OCI-LY7 (cell line): ENCODE measurements around the gene ANTXR1. TPM values are rescaled to one million over a fixed set of nuclear protein-coding genes. Genes with fewer than 3 reads are reported as not detected.

Source experiments
- BruUV-seq: library from RNA; stranded (reverse); fragments of 400-500 nt; replicated peaks from 2 replicates; lab custom pipeline; 2021; lab: Mats Ljungman, UMichigan
- CTCF ChIA-PET: fragments of 300-600 bp; sonication (Branson Sonifier 250); formaldehyde crosslinking; loops from one replicate; lab custom pipeline; 2022; ENCODE audit warnings: antibody characterized with exemption; ENCODE audit not compliant: unreplicated experiment; lab: Charles Lee
- POLR2A ChIA-PET: fragments of 300-600 bp; sonication (Branson Sonifier 250); formaldehyde crosslinking; loops from one replicate; lab custom pipeline; 2022; ENCODE audit warnings: antibody characterized with exemption; lab: Charles Lee
- DNase-seq: peaks from one replicate; pipeline ENCODE4 v3.0.0-alpha.2; 2015; ENCODE audit warnings: low spot score
- H2AFZ ChIP-seq: fragments of 200-600 bp; sonication (generic), shearing (Covaris generic); 2 replicates; pipeline ENCODE4 v1.6.1; 2014; ENCODE audit warnings: mild to moderate bottlenecking, antibody characterized with exemption, low read length, moderate library complexity
- H3K27ac ChIP-seq: fragments of 200-600 bp; sonication (generic); 2 replicates; pipeline ENCODE4 v1.5.1; 2014; ENCODE audit warnings: mixed run types, low read depth, mild to moderate bottlenecking, moderate library complexity, low read length, inconsistent platforms; ENCODE audit not compliant: poor library complexity, severe bottlenecking
- H3K36me3 ChIP-seq: fragments of 200-600 bp; sonication (generic); 2 replicates; pipeline ENCODE4 v1.6.1; 2014; ENCODE audit warnings: mild to moderate bottlenecking, antibody characterized with exemption, low read length, moderate library complexity, mixed read lengths; ENCODE audit not compliant: insufficient read depth
- H3K4me1 ChIP-seq: fragments of 200-600 bp; sonication (generic); 2 replicates; pipeline ENCODE4 v1.5.1; 2014; ENCODE audit warnings: mild to moderate bottlenecking, low read length; ENCODE audit not compliant: insufficient read depth, poor library complexity, severe bottlenecking
- H3K4me2 ChIP-seq: fragments of 200-600 bp; sonication (generic); 2 replicates; pipeline ENCODE4 v1.6.1; 2014; ENCODE audit warnings: mild to moderate bottlenecking, low read length
- H3K4me3 ChIP-seq: fragments of 200-600 bp; sonication (generic); 2 replicates; pipeline ENCODE4 v1.5.1; 2014; ENCODE audit warnings: mild to moderate bottlenecking, low read depth, low read length; ENCODE audit not compliant: poor library complexity, severe bottlenecking
- H3K79me2 ChIP-seq: fragments of 200-600 bp; sonication (generic); 2 replicates; pipeline ENCODE4 v1.6.1; 2016; ENCODE audit warnings: low read depth, mild to moderate bottlenecking, low read length, moderate library complexity, mixed read lengths; ENCODE audit not compliant: insufficient read depth
- H3K9me2 ChIP-seq: fragments of 200-600 bp; sonication (generic); 2 replicates; pipeline ENCODE4 v1.6.1; 2016; ENCODE audit warnings: mild to moderate bottlenecking, low read length, mixed read lengths; ENCODE audit not compliant: insufficient read depth
- H3K9me3 ChIP-seq: fragments of 200-600 bp; sonication (generic); 2 replicates; pipeline ENCODE4 v1.6.1; 2014; ENCODE audit warnings: mild to moderate bottlenecking, mixed run types, low read length, mixed read lengths
- H4K20me1 ChIP-seq: fragments of 200-600 bp; sonication (generic); 2 replicates; pipeline ENCODE4 v1.6.1; 2014; ENCODE audit warnings: mild to moderate bottlenecking, antibody characterized with exemption, low read length, moderate library complexity, mixed read lengths; ENCODE audit not compliant: insufficient read depth
- CTCF ChIP-seq: fragments of 200-600 bp; sonication (generic); conservative IDR thresholded peaks from 2 replicates; pipeline ENCODE4 v1.5.1; 2014; ENCODE audit warnings: mild to moderate bottlenecking, antibody characterized with exemption, low read length, moderate library complexity, mixed read lengths
- EZH2phosphoT487 ChIP-seq: fragments of 200-600 bp; sonication (generic); IDR thresholded peaks from 2 replicates; pipeline ENCODE4 v1.6.1; 2018; ENCODE audit warnings: low read depth, borderline replicate concordance, mild to moderate bottlenecking, mixed run types, antibody characterized with exemption, low read length, moderate library complexity, mixed read lengths
- intact Hi-C: fragments of 100-400 bp; cut with micrococcal nuclease; formaldehyde crosslinking; loops from one replicate; pipeline ENCODE4 v1.10.0; 2022; ENCODE audit not compliant: unreplicated experiment
- total RNA-seq, 2 experiments: library from RNA; depleted of rRNA in 1 of 2; stranded (reverse); fragments of >200 nt in 1 of 2; shearing (Covaris generic) in 1 of 2; gene quantifications; 2 replicates each; pipeline ENCODE4 v1.2.3, GENCODE V29; 2014 to 2022

ANTXR1 gene
- total RNA-seq, 2 experiments from 2014 or later, result not detected

GRCh38 chr2:69181806-69182427 lies 168.9 kb downstream of the ANTXR1 start:
- Histone ChIP-seq H3K4me2 (no peak overlapping the region), H3K4me3 (no peak overlapping the region), H3K79me2 (no peaks in the 10 kb centered on the region), H2AFZ (no peak overlapping the region), H3K9me2 (no peaks in the 10 kb centered on the region), H3K27ac (no peak overlapping the region), H3K36me3 (no peaks in the 10 kb centered on the region), H4K20me1 (no peaks in the 10 kb centered on the region), H3K9me3 (no peaks in the 10 kb centered on the region), H3K4me1 (no peaks in the 10 kb centered on the region)
- DNase-seq, result no peak
- BruUV-seq, result no TSS peak
- TF ChIP-seq EZH2phosphoT487 (no peak), CTCF (no peak)
- intact Hi-C loops, result no loop called here
- POLR2A ChIA-PET, result no interaction called here
- CTCF ChIA-PET, result no interaction called here

DNA sequence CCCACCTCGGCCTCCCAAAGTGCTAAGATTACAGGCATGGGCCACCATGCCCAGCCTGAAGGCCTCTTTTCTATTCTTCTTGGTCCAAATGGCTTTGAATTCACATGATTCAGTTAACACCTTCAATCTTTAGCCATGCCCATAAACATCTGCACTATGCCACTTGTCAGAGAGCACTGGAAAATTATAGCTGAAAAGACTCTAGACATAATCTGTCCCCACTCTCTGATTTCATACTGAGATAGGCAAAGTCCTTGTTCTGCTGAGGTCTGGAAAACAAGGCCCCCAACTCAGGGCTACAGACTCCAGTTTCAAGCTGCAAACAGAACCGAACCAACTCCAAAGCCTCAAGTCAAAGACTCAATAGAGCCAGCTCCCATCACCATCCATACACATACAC lies 170.7 kb downstream of the ANTXR1 start:
- Histone ChIP-seq H4K20me1 (no peaks in the 10 kb centered on the region), H3K9me3 (no peaks in the 10 kb centered on the region), H3K9me2 (no peaks in the 10 kb centered on the region), H3K79me2 (no peaks in the 10 kb centered on the region), H3K27ac (no peak overlapping the region), H3K4me2 (no peak overlapping the region), H3K36me3 (no peaks in the 10 kb centered on the region), H2AFZ (no peak overlapping the region), H3K4me3 (no peak overlapping the region), H3K4me1 (no peaks in the 10 kb centered on the region)
- TF ChIP-seq EZH2phosphoT487 (no peak), CTCF (no peak)
- intact Hi-C loops, result no loop called here
- BruUV-seq, result no TSS peak
- DNase-seq, result no peak
- ChIA-PET CTCF (interaction anchor here (0.6 kb wide), 1 partner anchor 79 kb away, joined by 3 read pairs; no protein-coding TSS in a partner anchor), POLR2A (interaction anchor here (0.7 kb wide), 1 partner anchor 1269 kb away, joined by 5 read pairs; no protein-coding TSS in a partner anchor)

GRCh38 chr2:69184224-69184623 lies 171.2 kb downstream of the ANTXR1 start:
- intact Hi-C loops, result no loop called here
- no peaks in the 10 kb centered on the region for H3K9me3 ChIP-seq
- no peaks in the 10 kb centered on the region for H4K20me1 ChIP-seq
- POLR2A ChIA-PET, result no interaction called here
- H3K4me1 ChIP-seq, result no peaks in the 10 kb centered on the region
- no peak overlapping the region for H3K4me2 ChIP-seq
- no TSS peak for BruUV-seq
- no peak overlapping the region for H3K4me3 ChIP-seq
- no peaks in the 10 kb centered on the region for H3K9me2 ChIP-seq
- CTCF ChIA-PET, result interaction anchor here (0.6 kb wide), 1 partner anchor 79 kb away, joined by 3 read pairs; no protein-coding TSS in a partner anchor
- no peaks in the 10 kb centered on the region for H3K79me2 ChIP-seq
- H2AFZ ChIP-seq, result no peak overlapping the region
- no peaks in the 10 kb centered on the region for H3K36me3 ChIP-seq
- no peak overlapping the region for H3K27ac ChIP-seq
- no peak for DNase-seq
- no peak for TF ChIP-seq EZH2phosphoT487
- no peak for TF ChIP-seq CTCF
